GM10248 (cell line): ENCODE results near the gene MS4A8.
A peak's percentile ranks its signal among the peaks of the same experiment; 100 is the strongest.
"Not testable (repeated sequence)": the region's sequence is repeated elsewhere in the genome, so short reads cannot be mapped to it uniquely, and the experiment has no call there.

Source experiments
- CTCF ChIA-PET: fragments of 300-600 bp; sonication (Branson Sonifier 250); formaldehyde crosslinking; extraction: SDS; loops from one replicate; lab custom pipeline; 2021; ENCODE audit warnings: antibody characterized with exemption; lab: Yijun Ruan, JAX
- POLR2A ChIA-PET: fragments of 350-650 bp; sonication (Branson Sonifier 250); formaldehyde crosslinking; extraction: SDS; loops from one replicate; lab custom pipeline; 2020; ENCODE audit warnings: antibody characterized with exemption; lab: Yijun Ruan, JAX
- DNase-seq: peaks from one replicate; pipeline ENCODE4 v3.0.0; 2012; ENCODE audit errors: extremely low spot score
- TF ChIP-seq, protein P1 (sequence below): IDR thresholded peaks from 2 replicates; pipeline ENCODE4 v1.5.1; 2012; ENCODE audit warnings: mild to moderate bottlenecking, low read depth; ENCODE audit errors: extremely low read depth, missing control alignments, control extremely low read depth

Gene MS4A8

DNA sequence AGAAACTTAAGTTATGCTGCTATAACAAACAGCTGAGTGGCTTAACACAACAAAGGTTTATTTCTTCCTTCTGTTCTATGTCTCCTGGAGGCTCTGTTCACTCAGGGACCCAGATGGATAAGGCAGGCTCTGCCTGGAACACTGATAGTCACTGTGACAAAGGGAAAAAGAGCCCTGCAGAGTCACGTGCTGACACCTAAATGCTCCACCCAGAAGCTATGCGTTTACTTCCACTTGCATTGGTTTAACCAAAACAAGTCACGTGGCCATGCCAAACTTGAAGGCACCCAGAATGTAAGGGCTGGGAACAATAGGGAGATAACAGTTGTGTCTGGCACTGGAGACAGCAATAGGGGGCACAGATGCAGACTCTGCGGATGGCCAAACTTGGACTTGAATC, 53.9 kb downstream of the MS4A8 start:
- POLR2A ChIA-PET = no interaction called here
- DNase-seq = no peak
- CTCF ChIA-PET = interaction anchor here (0.9 to 2.5 kb wide), 7 partner anchors 9 to 52 kb away, joined by 3 to 16 read pairs (median 4); no protein-coding TSS in a partner anchor
- TF ChIP-seq, protein P1, sequence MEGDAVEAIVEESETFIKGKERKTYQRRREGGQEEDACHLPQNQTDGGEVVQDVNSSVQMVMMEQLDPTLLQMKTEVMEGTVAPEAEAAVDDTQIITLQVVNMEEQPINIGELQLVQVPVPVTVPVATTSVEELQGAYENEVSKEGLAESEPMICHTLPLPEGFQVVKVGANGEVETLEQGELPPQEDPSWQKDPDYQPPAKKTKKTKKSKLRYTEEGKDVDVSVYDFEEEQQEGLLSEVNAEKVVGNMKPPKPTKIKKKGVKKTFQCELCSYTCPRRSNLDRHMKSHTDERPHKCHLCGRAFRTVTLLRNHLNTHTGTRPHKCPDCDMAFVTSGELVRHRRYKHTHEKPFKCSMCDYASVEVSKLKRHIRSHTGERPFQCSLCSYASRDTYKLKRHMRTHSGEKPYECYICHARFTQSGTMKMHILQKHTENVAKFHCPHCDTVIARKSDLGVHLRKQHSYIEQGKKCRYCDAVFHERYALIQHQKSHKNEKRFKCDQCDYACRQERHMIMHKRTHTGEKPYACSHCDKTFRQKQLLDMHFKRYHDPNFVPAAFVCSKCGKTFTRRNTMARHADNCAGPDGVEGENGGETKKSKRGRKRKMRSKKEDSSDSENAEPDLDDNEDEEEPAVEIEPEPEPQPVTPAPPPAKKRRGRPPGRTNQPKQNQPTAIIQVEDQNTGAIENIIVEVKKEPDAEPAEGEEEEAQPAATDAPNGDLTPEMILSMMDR = no peak

DNA sequence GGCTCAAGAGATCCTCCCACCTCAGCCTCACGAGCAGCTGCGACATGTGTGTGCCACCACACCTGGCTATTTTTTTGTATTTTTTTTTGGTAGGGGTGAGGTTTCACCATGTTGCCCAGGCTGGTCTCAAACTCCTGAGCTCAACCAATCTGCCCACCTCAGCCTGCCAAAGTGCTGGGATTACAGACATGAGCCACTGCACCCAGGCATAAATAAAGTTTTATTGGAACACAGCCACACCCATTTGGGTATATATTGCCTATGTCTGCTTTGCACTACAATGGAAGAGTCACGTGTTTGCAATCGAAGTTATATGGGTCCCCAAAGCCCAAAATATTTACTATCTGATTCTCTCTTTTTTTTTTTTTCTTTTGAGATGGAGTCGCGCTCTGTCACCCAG, 55.5 kb downstream of the MS4A8 start:
- POLR2A ChIA-PET = no interaction called here
- CTCF ChIA-PET = interaction anchor here (0.9 to 2.5 kb wide), 4 partner anchors 7 to 24 kb away, joined by 3 to 16 read pairs (median 5); no protein-coding TSS in a partner anchor
- TF ChIP-seq, protein P1 = no peak
- DNase-seq = no peak

DNA sequence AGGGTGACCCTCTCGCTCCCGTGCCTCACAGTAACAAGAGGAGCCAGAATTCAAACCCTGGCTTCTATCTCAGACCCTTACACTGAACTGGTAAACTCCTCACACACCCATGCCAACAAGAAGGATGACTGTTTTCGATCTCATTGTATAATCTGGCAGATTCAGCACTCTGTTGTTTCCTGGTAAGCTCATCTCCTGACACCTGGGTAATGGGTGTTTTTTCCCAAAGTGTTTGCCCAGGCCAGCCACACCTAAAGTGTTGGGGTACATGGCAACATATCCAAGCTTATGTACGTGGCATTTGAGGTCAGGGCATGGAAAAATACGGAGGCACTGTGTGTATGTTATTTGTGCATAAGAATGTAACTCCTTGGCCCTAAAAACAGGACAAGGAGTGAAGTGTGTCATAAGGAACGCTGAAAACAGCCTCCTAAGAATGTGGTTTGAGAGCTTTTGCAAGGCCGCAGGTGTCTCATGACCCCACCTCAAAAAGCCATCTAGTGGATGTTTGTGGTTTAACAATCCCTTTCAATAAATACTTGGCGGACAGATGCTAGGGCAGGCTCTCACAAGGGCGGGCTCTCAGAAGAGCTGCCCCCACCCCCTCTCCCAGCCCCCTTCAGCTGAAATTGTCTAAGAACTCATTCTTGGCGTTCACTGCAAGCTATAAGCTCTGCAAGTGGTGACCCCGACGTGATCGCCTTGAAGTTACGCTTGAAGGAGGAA, 57.1 kb downstream of the MS4A8 start, which contains the start of gene MS4A15:
TSS of gene MS4A15 (plus strand) at position 561 of the 726 bp plus-strand sequence. CDS start 6,867 bp downstream, outside the sequence.
- peak; percentile 54 for DNase-seq
- POLR2A ChIA-PET = no interaction called here
- TF ChIP-seq, protein P1 = peak; percentile 34
- CTCF ChIA-PET = interaction anchor here (0.7 to 1.8 kb wide), 11 partner anchors 11 to 449 kb away, joined by 3 to 29 read pairs (median 4); no protein-coding TSS in a partner anchor

DNA sequence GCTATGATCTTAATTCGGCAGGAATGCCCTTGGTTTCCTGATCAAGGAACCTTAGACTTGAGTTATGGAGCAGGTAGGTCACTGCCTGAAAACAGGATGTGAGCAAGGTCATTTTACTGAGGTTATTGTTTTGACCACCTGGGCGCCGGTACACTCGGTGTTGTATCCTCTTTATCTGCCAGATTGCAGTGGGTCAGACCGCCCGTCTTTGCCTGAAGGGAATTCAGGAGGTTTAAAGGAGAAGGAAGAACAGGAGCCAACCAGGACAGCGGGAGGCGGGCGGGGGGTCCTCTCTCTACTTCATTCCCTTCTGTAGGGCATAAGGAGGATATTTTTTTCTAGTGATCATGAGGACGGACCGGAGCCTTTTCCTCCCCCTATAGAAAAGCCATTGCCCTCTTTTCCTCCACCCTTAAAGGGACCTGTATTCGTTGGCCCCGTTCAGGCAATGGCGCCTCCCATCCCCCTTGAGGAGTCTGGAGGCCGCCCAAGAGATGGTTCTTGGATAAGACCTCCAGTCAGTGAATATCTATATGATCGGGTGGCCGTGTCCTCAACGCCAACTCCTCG, 57.9 kb downstream of the MS4A8 start:
- POLR2A ChIA-PET = no interaction called here
- CTCF ChIA-PET = interaction anchor here (0.6 to 1.8 kb wide), 11 partner anchors 10 to 450 kb away, joined by 3 to 29 read pairs (median 4); no protein-coding TSS in a partner anchor
- TF ChIP-seq, protein P1 = no peak
- DNase-seq = no peak

DNA sequence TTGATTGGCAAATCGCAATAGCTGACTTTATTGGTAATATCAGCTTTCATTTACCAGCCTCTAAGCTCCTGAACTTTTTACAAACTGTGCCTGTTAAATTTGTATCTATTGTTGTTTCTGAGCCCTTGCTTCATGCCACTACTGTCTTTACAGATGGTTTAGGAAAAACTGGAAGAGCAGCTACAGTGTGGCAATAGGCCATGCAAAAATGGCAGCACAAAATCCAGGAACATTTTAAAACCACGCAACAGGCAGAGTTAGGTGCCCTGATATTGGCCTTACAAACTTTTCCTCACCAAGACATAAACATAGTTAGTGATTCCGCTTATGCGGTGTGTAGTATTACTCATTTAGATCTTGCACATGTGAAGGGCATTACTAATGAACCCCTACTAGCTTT, 59.3 kb downstream of the MS4A8 start:
- CTCF ChIA-PET = interaction anchor here (1.0 to 1.5 kb wide), 2 partner anchors 10 to 17 kb away, joined by 3 to 5 read pairs; no protein-coding TSS in a partner anchor
- POLR2A ChIA-PET = not testable (repeated sequence)

DNA sequence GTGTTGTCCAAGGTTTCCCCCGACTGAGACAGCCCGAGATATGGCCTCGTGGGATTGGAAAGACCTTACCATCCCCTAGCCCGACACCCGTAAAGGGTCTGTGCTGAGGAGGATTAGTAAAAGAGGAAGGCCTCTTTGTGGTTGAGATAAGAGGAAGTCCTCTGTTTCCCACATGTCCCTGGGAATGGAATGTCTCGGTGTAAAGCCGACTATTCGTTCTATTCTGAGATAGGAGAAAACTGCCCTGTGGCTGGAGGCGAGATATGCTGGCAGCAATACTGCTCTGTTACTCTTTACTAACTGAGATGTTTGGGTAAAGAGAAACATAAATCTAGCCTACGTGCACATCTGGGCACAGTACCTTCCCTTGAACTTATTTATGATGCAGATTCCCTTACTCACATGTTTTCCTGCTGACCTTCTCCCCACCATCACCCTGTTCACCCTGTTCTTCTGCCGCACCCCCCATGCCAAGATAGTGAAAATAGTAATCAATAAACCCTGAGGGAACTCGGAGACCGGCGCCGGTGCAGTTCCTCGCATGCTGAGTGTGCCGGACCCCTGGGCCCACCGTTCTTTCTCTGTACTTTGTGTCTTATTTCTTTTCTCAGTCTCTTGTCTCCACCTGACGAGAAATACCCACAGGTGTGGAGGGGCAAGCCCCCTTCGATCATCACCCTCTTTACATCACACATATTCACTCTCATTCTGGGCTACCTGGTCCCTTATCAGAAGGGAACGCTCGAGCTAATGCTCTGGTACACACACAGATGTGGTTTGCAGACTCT, 60.2 kb downstream of the MS4A8 start:
- POLR2A ChIA-PET, DNase-seq: not testable (repeated sequence)
- CTCF ChIA-PET = interaction anchor here (0.9 to 11.0 kb wide), 2 partner anchors 17 to 18 kb away, joined by 3 to 268 read pairs; no protein-coding TSS in a partner anchor

More for the DNA sequence above, 59.3 kb downstream of the MS4A8 start:
- DNase-seq = not testable (repeated sequence)
